ENCODE measurements around the gene LRCH3.

The LRCH3 gene

DNA sequence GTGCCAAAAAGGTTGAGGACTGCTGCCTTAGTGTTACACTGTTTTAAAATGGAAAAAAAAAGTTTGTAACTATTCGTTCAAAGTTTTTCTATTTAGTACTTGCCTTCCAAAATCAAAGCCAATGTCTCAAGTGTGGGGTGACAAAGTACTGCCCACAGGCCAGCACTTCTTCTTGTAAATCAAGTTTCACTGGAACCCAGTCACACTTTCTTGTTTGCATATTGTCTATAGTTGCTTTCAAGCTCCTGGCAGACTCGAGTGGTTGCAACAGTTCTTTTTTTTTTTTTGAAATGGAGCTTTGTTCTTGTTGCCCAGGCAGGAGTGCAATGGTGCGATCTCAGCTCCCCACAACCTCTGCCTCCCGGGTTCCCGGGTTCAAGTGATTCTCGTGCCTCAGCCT, 83.6 kb downstream of the LRCH3 start:
- Histone ChIP-seq H3K23ac (ENCODE audit: low read length) (no peak overlapping the region), H3K18ac (ENCODE audit: low read length) (no peak overlapping the region), H3K27ac (ENCODE audit: low read depth, low read length) (no peak overlapping the region), H3K36me3 (ENCODE audit: control insufficient read depth, insufficient read depth, low read length) (peaks cover 4% of the 10 kb centered on the region), H3K79me2 (ENCODE audit: control insufficient read depth, insufficient read depth, low read length) (no peaks in the 10 kb centered on the region), H3K9ac (ENCODE audit: low read length) (no peak overlapping the region), H3K56ac (ENCODE audit: low read length) (no peak overlapping the region), H2BK5ac (ENCODE audit: low read length) (no peak overlapping the region), H3K4ac (ENCODE audit: low read depth, low read length) (no peak overlapping the region), H2AK5ac (ENCODE audit: low read length) (no peak overlapping the region), H3K4me1 (ENCODE audit: control insufficient read depth, low read depth, low read length) (no peaks in the 10 kb centered on the region), H3K79me1 (ENCODE audit: low read length) (no peaks in the 10 kb centered on the region), H4K5ac (ENCODE audit: low read length) (no peak overlapping the region), H2BK120ac (ENCODE audit: low read depth, low read length) (no peak overlapping the region), H3K4me3 (ENCODE audit: low read length) (no peak overlapping the region), H4K8ac (ENCODE audit: low read depth, low read length) (no peak overlapping the region), H2BK15ac (replicated peaks; ENCODE audit: low read depth) (no peak overlapping the region), H3K4me2 (ENCODE audit: low read length) (no peak overlapping the region), H3K27me3 (ENCODE audit: insufficient read depth, low read length, poor library complexity) (no peaks in the 10 kb centered on the region)
- no peak for DNase-seq
- no CpG with 5 or more reads among the region's 6 CpGs for WGBS (ENCODE audit: extremely low coverage, insufficient coverage, low lambda C conversion rate)

GRCh38 chr3:197877902-197878301, 86.8 kb downstream of the LRCH3 start:
- Histone ChIP-seq H3K27me3 (ENCODE audit: insufficient read depth, low read length, poor library complexity) (no peaks in the 10 kb centered on the region), H2AK5ac (ENCODE audit: low read length) (no peak overlapping the region), H4K5ac (ENCODE audit: low read length) (no peak overlapping the region), H2BK5ac (ENCODE audit: low read length) (no peak overlapping the region), H3K18ac (ENCODE audit: low read length) (no peak overlapping the region), H3K9ac (ENCODE audit: low read length) (no peak overlapping the region), H2BK120ac (ENCODE audit: low read depth, low read length) (no peak overlapping the region), H3K56ac (ENCODE audit: low read length) (no peak overlapping the region), H3K79me2 (ENCODE audit: control insufficient read depth, insufficient read depth, low read length) (no peaks in the 10 kb centered on the region), H3K23ac (ENCODE audit: low read length) (no peak overlapping the region), H4K8ac (ENCODE audit: low read depth, low read length) (no peak overlapping the region), H3K36me3 (ENCODE audit: control insufficient read depth, insufficient read depth, low read length) (peaks cover 2% of the 10 kb centered on the region), H3K4me3 (ENCODE audit: low read length) (no peak overlapping the region), H3K79me1 (ENCODE audit: low read length) (no peaks in the 10 kb centered on the region), H3K4me1 (ENCODE audit: control insufficient read depth, low read depth, low read length) (peaks cover 6% of the 10 kb centered on the region), H2BK15ac (replicated peaks; ENCODE audit: low read depth) (no peak overlapping the region), H3K4ac (ENCODE audit: low read depth, low read length) (no peak overlapping the region), H3K4me2 (ENCODE audit: low read length) (no peak overlapping the region), H3K27ac (ENCODE audit: low read depth, low read length) (no peak overlapping the region)
- no CpG with 5 or more reads among the region's 4 CpGs for WGBS (ENCODE audit: extremely low coverage, insufficient coverage, low lambda C conversion rate)
- DNase-seq, result no peak

DNA sequence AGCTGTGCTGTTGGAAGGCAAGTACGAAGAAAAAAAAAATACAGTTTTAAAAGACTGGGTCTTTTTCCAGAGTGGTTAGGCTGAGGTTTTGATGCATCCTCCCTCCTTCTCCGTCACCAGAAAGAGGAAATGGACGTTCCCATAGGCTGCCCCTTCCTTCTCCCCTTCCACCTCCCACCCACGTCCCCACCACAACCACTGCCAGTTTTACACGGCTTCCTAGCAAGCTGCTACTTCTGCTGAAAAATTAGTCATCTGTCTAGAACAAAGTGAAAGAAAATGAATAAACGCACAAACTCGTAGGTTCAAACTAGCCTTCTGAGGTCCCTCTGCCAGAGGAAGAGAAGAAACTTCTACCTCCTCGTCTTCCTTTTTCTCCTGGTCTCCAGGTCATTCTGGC, 87.4 kb downstream of the LRCH3 start:
- Histone ChIP-seq H3K56ac (ENCODE audit: low read length) (no peak overlapping the region), H3K4me2 (ENCODE audit: low read length) (no peak overlapping the region), H3K23ac (ENCODE audit: low read length) (no peak overlapping the region), H4K5ac (ENCODE audit: low read length) (no peak overlapping the region), H2AK5ac (ENCODE audit: low read length) (no peak overlapping the region), H3K4ac (ENCODE audit: low read depth, low read length) (no peak overlapping the region), H2BK15ac (replicated peaks; ENCODE audit: low read depth) (no peak overlapping the region), H3K27ac (ENCODE audit: low read depth, low read length) (no peak overlapping the region), H3K36me3 (ENCODE audit: control insufficient read depth, insufficient read depth, low read length) (peaks cover 3% of the 10 kb centered on the region), H3K4me1 (ENCODE audit: control insufficient read depth, low read depth, low read length) (peaks cover 6% of the 10 kb centered on the region), H2BK5ac (ENCODE audit: low read length) (no peak overlapping the region), H3K18ac (ENCODE audit: low read length) (no peak overlapping the region), H2BK120ac (ENCODE audit: low read depth, low read length) (no peak overlapping the region), H3K27me3 (ENCODE audit: insufficient read depth, low read length, poor library complexity) (no peaks in the 10 kb centered on the region), H4K8ac (ENCODE audit: low read depth, low read length) (no peak overlapping the region), H3K9ac (ENCODE audit: low read length) (no peak overlapping the region), H3K79me2 (ENCODE audit: control insufficient read depth, insufficient read depth, low read length) (no peaks in the 10 kb centered on the region), H3K4me3 (ENCODE audit: low read length) (no peak overlapping the region), H3K79me1 (ENCODE audit: low read length) (no peaks in the 10 kb centered on the region)
- no CpG with 5 or more reads among the region's 8 CpGs for WGBS (ENCODE audit: extremely low coverage, insufficient coverage, low lambda C conversion rate)
- no peak for DNase-seq

DNA sequence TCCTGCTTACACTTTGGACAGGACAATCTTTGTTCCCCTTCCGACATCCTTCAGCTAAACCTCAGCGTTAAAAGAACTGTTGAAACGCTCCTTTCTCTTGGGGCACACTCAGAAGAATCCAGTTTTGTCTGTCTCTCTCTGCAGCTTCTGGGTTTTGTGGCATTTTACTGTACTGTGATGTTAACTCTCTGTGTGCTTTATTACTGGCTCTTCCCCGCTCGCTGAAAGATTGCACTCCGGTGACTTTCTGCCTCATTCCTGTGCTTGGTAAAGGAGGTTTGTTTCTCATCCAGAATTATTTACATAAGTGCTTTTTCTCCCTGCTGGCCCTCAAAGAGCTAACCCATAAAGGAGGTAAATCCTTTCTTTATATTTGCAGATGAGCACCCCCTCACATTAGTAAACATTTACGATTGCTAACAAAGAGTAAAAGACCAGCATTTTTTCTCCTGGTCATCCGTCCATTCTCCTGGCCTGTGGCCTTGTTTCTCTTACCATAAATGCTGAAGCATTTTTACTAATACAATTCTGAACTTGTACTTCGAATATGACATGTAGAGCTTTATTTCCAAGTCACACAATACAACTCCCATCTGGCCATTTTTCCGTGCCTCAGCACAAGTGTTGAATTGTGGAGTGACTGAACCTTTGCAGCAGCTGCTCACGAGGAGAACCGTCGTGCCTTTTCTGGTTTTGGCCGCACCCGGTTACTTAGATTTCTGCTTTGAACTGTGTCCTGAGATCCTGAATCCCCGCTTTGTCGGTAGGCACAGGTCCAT, 89.6 kb downstream of the LRCH3 start:
- no peaks in the 10 kb centered on the region for H3K27me3 ChIP-seq (ENCODE audit: insufficient read depth, low read length, poor library complexity)
- H2BK120ac ChIP-seq (ENCODE audit: low read depth, low read length), result no peak overlapping the region
- H4K5ac ChIP-seq (ENCODE audit: low read length), result no peak overlapping the region
- H3K9ac ChIP-seq (ENCODE audit: low read length), result no peak overlapping the region
- no CpG with 5 or more reads among the region's 17 CpGs for WGBS (ENCODE audit: extremely low coverage, insufficient coverage, low lambda C conversion rate)
- no peak overlapping the region for H2AK5ac ChIP-seq (ENCODE audit: low read length)
- H3K79me2 ChIP-seq (ENCODE audit: control insufficient read depth, insufficient read depth, low read length), result no peaks in the 10 kb centered on the region
- no peak for DNase-seq
- H3K18ac ChIP-seq (ENCODE audit: low read length), result no peak overlapping the region
- H2BK15ac ChIP-seq (replicated peaks; ENCODE audit: low read depth), result no peak overlapping the region
- no peak overlapping the region for H3K4me2 ChIP-seq (ENCODE audit: low read length)
- no peak overlapping the region for H2BK5ac ChIP-seq (ENCODE audit: low read length)
- peaks cover 6% of the 10 kb centered on the region for H3K4me1 ChIP-seq (ENCODE audit: control insufficient read depth, low read depth, low read length)
- no peak overlapping the region for H4K8ac ChIP-seq (ENCODE audit: low read depth, low read length)
- H3K4me3 ChIP-seq (ENCODE audit: low read length), result no peak overlapping the region
- H3K79me1 ChIP-seq (ENCODE audit: low read length), result no peaks in the 10 kb centered on the region
- peak overlapping the region; percentile 62 for H3K27ac ChIP-seq (ENCODE audit: low read depth, low read length)
- H3K4ac ChIP-seq (ENCODE audit: low read depth, low read length), result no peak overlapping the region
- H3K56ac ChIP-seq (ENCODE audit: low read length), result no peak overlapping the region
- no peak overlapping the region for H3K23ac ChIP-seq (ENCODE audit: low read length)
- peaks cover 4% of the 10 kb centered on the region for H3K36me3 ChIP-seq (ENCODE audit: control insufficient read depth, insufficient read depth, low read length)

DNA sequence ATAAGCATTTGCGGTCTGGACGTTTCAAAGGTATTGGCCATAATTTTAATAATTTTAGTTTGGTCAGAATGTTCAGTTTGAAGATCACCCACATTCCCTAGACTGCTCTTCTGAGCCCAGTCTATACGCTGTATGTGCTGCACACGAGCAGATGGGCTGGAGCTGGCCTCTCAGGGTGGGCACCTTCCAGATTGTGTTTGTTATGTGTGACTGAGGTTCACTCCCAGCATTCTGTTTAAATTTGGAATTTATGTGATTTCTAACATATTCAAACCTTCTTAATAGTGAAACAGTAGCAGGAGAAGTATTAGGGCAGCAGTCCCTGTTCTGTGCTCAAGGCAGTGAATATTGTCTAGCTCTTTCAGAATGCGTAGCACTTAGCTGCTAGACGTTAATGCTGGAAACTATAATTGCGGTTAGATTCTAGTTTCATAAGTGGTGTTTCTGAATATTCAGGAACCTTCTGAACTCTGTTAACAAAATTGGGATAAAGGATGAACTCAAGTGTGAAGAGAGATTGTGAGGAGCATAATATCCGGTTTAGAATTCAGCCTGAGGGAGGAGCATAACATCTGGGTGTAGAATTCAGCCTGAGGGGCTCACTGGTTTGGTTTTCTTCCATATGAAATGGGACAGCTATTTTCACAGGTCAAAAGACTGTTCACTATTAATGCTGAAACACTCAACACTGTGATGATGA, 90.4 kb downstream of the LRCH3 start:
- no peaks in the 10 kb centered on the region for H3K79me1 ChIP-seq (ENCODE audit: low read length)
- WGBS (ENCODE audit: extremely low coverage, insufficient coverage, low lambda C conversion rate), result no CpG with 5 or more reads among the region's 8 CpGs
- no peak overlapping the region for H3K4me2 ChIP-seq (ENCODE audit: low read length)
- H2BK15ac ChIP-seq (replicated peaks; ENCODE audit: low read depth), result no peak overlapping the region
- peaks cover 4% of the 10 kb centered on the region for H3K36me3 ChIP-seq (ENCODE audit: control insufficient read depth, insufficient read depth, low read length)
- no peaks in the 10 kb centered on the region for H3K79me2 ChIP-seq (ENCODE audit: control insufficient read depth, insufficient read depth, low read length)
- no peak overlapping the region for H3K23ac ChIP-seq (ENCODE audit: low read length)
- no peak for DNase-seq
- H2BK5ac ChIP-seq (ENCODE audit: low read length), result no peak overlapping the region
- no peak overlapping the region for H2AK5ac ChIP-seq (ENCODE audit: low read length)
- no peak overlapping the region for H2BK120ac ChIP-seq (ENCODE audit: low read depth, low read length)
- H3K56ac ChIP-seq (ENCODE audit: low read length), result no peak overlapping the region
- no peak overlapping the region for H4K8ac ChIP-seq (ENCODE audit: low read depth, low read length)
- H3K4me3 ChIP-seq (ENCODE audit: low read length), result no peak overlapping the region
- H3K9ac ChIP-seq (ENCODE audit: low read length), result no peak overlapping the region
- H3K27ac ChIP-seq (ENCODE audit: low read depth, low read length), result no peak overlapping the region
- H4K5ac ChIP-seq (ENCODE audit: low read length), result no peak overlapping the region
- H3K4me1 ChIP-seq (ENCODE audit: control insufficient read depth, low read depth, low read length), result peaks cover 6% of the 10 kb centered on the region
- H3K4ac ChIP-seq (ENCODE audit: low read depth, low read length), result no peak overlapping the region
- H3K18ac ChIP-seq (ENCODE audit: low read length), result no peak overlapping the region
- no peaks in the 10 kb centered on the region for H3K27me3 ChIP-seq (ENCODE audit: insufficient read depth, low read length, poor library complexity)
